Prostate gland (tissue), 2 donors: ENCODE data around the gene KCNN4. TPM values are rescaled to one million over a fixed set of nuclear protein-coding genes. Genes with fewer than 3 reads are reported as not detected.
A peak's percentile ranks its signal among the peaks of the same experiment; 100 is the strongest.

ENCODE experiments used
- DNase-seq: peaks from one replicate; pipeline ENCODE4 v3.0.0-alpha.2; 2019; ENCODE audit warnings: low spot score
- H3K27ac ChIP-seq, 2 donors: fragments of 200-600 bp; sonication (generic); 2 replicates each; pipeline ENCODE4 v1.5.1; 2017 to 2019
- H3K27me3 ChIP-seq: fragments of 200-600 bp; sonication (generic); replicated peaks from 2 replicates; pipeline ENCODE4 v1.5.1; 2019; ENCODE audit not compliant: insufficient read depth
- H3K36me3 ChIP-seq, 2 donors: fragments of 200-600 bp; sonication (generic); 1 replicate in 1 of 2; 2 replicates in 1 of 2; pipeline versions ENCODE4 v1.5.1 to v1.8.1; 2017 to 2019
- H3K4me1 ChIP-seq: fragments of 200-600 bp; sonication (generic); replicated peaks from 2 replicates; pipeline ENCODE4 v1.5.1; 2019
- H3K4me3 ChIP-seq, 2 donors: fragments of 200-600 bp; sonication (generic); 2 replicates each; pipeline ENCODE4 v1.5.1; 2017 to 2019
- H3K9me3 ChIP-seq: fragments of 200-600 bp; sonication (generic); 2 replicates; pipeline ENCODE4 v1.5.1; 2017
- CTCF ChIP-seq, 4 experiments: fragments of 200-600 bp in 2 of 4; fragments of 450-650 bp in 2 of 4; sonication (generic) in 2 of 4; IDR thresholded peaks; 1 replicate in 3 of 4; 2 replicates in 1 of 4; pipeline ENCODE4 v1.5.1; 2016 to 2019; ENCODE audit warnings: antibody characterized with exemption in 4 of 4, mild to moderate bottlenecking in 2 of 4, moderate library complexity in 2 of 4
- POLR2A ChIP-seq: fragments of 450-650 bp; IDR thresholded peaks from one replicate; pipeline ENCODE4 v1.6.1; 2016; ENCODE audit warnings: antibody characterized with exemption, mild to moderate bottlenecking
- POLR2AphosphoS5 ChIP-seq: sonication (generic); formaldehyde crosslinking; IDR thresholded peaks from one replicate; pipeline ENCODE4 v1.6.1; 2017; ENCODE audit warnings: antibody characterized with exemption
- WGBS: methylation state at CpG from one replicate; pipeline ENCODE4 v1.1.5; 2018; 5-methylcytosine and 5-hydroxymethylcytosine counted together
- intact Hi-C: fragments of 100-400 bp; cut with DNase I; formaldehyde crosslinking; loops from one replicate; pipeline ENCODE4 v1.14.2; 2022
- total RNA-seq, 2 donors: library from RNA; depleted of rRNA; stranded (reverse); fragments of >200 nt; gene quantifications; one replicate each; pipeline ENCODE4 v1.1.0, GENCODE V29; 2016

Gene KCNN4
- total RNA-seq, 2 donors from 2014 or later: 65.1 to 86.1 TPM

DNA sequence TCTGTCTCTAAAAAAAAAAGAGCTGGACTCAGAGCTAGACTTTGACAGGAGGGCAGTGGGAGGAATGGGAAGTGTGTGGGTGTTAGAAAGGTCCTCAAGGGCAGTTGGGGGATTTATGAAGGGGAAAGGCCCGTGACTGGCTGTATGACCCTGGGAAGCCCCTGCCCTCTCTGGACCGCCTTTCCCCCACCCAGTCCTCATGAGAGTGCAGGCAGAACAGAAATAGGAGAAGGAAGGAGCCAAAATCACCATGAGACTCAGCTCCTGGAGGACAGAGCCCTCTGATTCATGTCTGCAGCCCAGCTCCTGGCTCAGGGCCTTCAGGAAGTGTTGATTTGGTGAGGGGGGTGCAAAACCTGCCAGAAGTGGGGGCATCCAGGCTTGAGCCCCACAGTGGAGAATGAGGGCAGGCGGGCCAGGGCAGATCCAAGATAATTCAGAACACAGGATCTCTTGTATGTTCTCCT lies 17.3 kb downstream of the KCNN4 start:
- TF ChIP-seq POLR2AphosphoS5 (no peak), POLR2A (no peak), CTCF (IDR thresholded peaks at IDR 0.05) (no peak)
- no peak overlapping the region for H3K4me3 ChIP-seq
- intact Hi-C loops: no loop called here
- no peaks in the 10 kb centered on the region for H3K36me3 ChIP-seq
- peaks cover 12% of the 10 kb centered on the region for H3K4me1 ChIP-seq
- WGBS: 49% methylated on average over 3 of the region's 3 CpGs
- no peaks in the 10 kb centered on the region for H3K27me3 ChIP-seq
- H3K9me3 ChIP-seq: no peaks in the 10 kb centered on the region
- H3K27ac ChIP-seq: no peak overlapping the region
- DNase-seq: no peak

GRCh38 chr19:43762814-43763213 lies 18.0 kb downstream of the KCNN4 start:
- H3K9me3 ChIP-seq: no peaks in the 10 kb centered on the region
- no peak overlapping the region for H3K4me3 ChIP-seq
- H3K27me3 ChIP-seq: no peaks in the 10 kb centered on the region
- intact Hi-C loops: no loop called here
- WGBS: 92% methylated on average over 3 of the region's 3 CpGs
- TF ChIP-seq POLR2A (no peak), POLR2AphosphoS5 (no peak), CTCF (IDR thresholded peaks at IDR 0.05) (no peak)
- H3K27ac ChIP-seq: no peak overlapping the region
- H3K36me3 ChIP-seq: no peaks in the 10 kb centered on the region
- DNase-seq: no peak
- H3K4me1 ChIP-seq: peaks cover 9% of the 10 kb centered on the region

DNA sequence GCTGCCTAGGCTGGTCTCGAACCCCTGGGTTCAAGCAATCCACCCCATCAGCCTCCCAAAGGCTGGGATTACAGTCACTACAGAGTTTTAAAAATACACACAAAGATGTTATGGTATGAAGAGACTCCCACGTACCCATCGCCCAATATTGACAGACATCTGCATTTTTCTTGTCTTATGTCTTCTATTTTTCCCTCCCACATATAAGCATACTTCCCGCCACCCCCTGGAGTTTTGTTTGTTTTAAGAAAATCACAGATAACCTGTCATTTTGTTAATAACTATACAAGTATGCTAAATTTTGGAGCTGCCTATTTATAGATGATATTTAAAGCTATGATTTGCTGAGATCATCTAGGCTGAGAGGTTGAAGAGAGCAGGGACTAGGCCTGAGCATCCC lies 19.8 kb downstream of the KCNN4 start:
- H3K36me3 ChIP-seq: no peaks in the 10 kb centered on the region
- no peaks in the 10 kb centered on the region for H3K4me1 ChIP-seq
- no peak overlapping the region for H3K27ac ChIP-seq
- DNase-seq: no peak
- H3K27me3 ChIP-seq: no peaks in the 10 kb centered on the region
- TF ChIP-seq POLR2AphosphoS5: no peak
- intact Hi-C loops: no loop called here
- no peaks in the 10 kb centered on the region for H3K9me3 ChIP-seq
- WGBS: 92% methylated on average over 4 of the region's 4 CpGs
- no peak overlapping the region for H3K4me3 ChIP-seq

- H3K27me3 ChIP-seq: no peaks in the 10 kb centered on the region
- TF ChIP-seq POLR2A: no peak
- peak in 2 of 4 experiments; percentile 31 to 48 for TF ChIP-seq CTCF (IDR thresholded peaks at IDR 0.05)
- TF ChIP-seq POLR2AphosphoS5: peak; percentile 52
- no peaks in the 10 kb centered on the region for H3K9me3 ChIP-seq
- 28% methylated on average over 5 of the region's 5 CpGs for WGBS
- peak overlapping the region; percentile 50 to 69 for H3K27ac ChIP-seq
- intact Hi-C loops: loop anchor here (10.0 kb wide), 1 partner anchor 225 kb away; the partner anchor contains the start of gene ZNF575
- DNase-seq: no peak
- no peaks in the 10 kb centered on the region for H3K36me3 ChIP-seq
- no peaks in the 10 kb centered on the region for H3K4me1 ChIP-seq
- no peak overlapping the region for H3K4me3 ChIP-seq
Observed at GRCh38 chr19:43759515-43759914, 21.3 kb downstream of the KCNN4 start.

DNA sequence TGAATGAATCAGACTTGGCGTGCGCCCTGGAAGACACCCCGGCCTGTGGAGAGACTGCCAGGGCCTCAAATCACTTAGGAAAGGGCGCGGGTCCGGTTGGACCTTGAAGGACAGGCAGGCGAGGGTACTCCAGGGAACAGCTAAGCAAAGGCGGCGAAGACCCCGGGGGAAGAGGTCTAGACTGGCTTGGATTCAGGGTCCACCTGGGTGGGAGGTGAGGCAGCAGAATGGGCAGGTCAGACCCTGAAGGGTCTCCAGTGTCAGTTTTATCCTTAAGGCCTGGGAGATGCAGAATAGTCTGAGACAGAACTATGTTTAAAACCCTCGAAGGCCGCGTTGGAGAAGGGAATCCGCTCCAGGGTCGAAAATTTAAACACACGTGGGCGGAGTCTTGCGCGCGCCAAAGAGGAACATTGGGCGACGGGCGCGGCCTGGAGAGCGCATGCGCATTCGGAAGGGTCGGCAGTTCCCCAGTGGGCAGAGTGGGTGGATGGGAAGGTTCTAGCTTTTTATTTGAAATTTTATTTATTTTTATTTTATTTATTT lies 25.4 kb downstream of the KCNN4 start:
- TF ChIP-seq CTCF (IDR thresholded peaks at IDR 0.05): no peak
- peak; percentile 69 for TF ChIP-seq POLR2AphosphoS5
- TF ChIP-seq POLR2A: no peak
- Histone ChIP-seq H3K9me3 (no peaks in the 10 kb centered on the region), H3K27ac (peak overlapping the region; percentile 95 to 99), H3K36me3 (no peaks in the 10 kb centered on the region), H3K4me1 (no peaks in the 10 kb centered on the region), H3K4me3 (peak overlapping the region; percentile 61 to 86), H3K27me3 (no peaks in the 10 kb centered on the region)
- peak; percentile 75 for DNase-seq
- under 1% methylated on average over 28 of the region's 28 CpGs for WGBS
- intact Hi-C loops: loop anchor here (10.0 kb wide), 1 partner anchor 221 kb away; the partner anchor contains the start of gene ZNF575
